GM12864 (cell line): ENCODE results near the gene RNF150.
A peak's percentile ranks its signal among the peaks of the same experiment; 100 is the strongest.

Experiments
- DNase-seq: peaks from one replicate; pipeline ENCODE4 v3.0.0-alpha.2; 2011; ENCODE audit warnings: low read depth
- H3K4me3 ChIP-seq: 2 replicates; pipeline ENCODE4 v1.5.1; 2011; ENCODE audit warnings: mild to moderate bottlenecking, low read depth, low read length, control low read depth
- CTCF ChIP-seq: IDR thresholded peaks from 2 replicates; pipeline ENCODE4 v1.5.1; 2011; ENCODE audit warnings: low read depth, mild to moderate bottlenecking, moderate library complexity, low read length, control low read depth, inconsistent platforms; ENCODE audit errors: missing control alignments

The RNF150 gene

GRCh38 chr4:141133146-141133998 is at the start of gene RNF150:
RNF150 (minus strand) TSS chr4:141133469.
- peak; percentile 59 for DNase-seq
- peak; percentile 65 for TF ChIP-seq CTCF
- peak within 1 kb of the TSS; percentile 44 for H3K4me3 ChIP-seq

GRCh38 chr4:141180991-141181761 is 47.9 kb upstream of the RNF150 start:
- H3K4me3 ChIP-seq, result no peak overlapping the region
- DNase-seq, result no peak
- no peak for TF ChIP-seq CTCF

- no peak for TF ChIP-seq CTCF
- DNase-seq, result no peak
- no peak overlapping the region for H3K4me3 ChIP-seq
These were observed 46.5 kb upstream of the RNF150 start for GRCh38 chr4:141179474-141180373.

GRCh38 chr4:141177171-141177570 is 43.9 kb upstream of the RNF150 start:
- DNase-seq, result no peak
- H3K4me3 ChIP-seq, result no peak overlapping the region
- no peak for TF ChIP-seq CTCF

GRCh38 chr4:141174457-141174856 is 41.2 kb upstream of the RNF150 start:
- DNase-seq, result no peak
- TF ChIP-seq CTCF, result no peak

GRCh38 chr4:141170671-141171070 is 37.4 kb upstream of the RNF150 start:
- no peak for DNase-seq

More at GRCh38 chr4:141174457-141174856, 41.2 kb upstream of the RNF150 start:
- no peak overlapping the region for H3K4me3 ChIP-seq

More at GRCh38 chr4:141170671-141171070, 37.4 kb upstream of the RNF150 start:
- no peak for TF ChIP-seq CTCF
- H3K4me3 ChIP-seq, result no peak overlapping the region
